ENCODE data around the gene TXK. TPM values are rescaled to one million over a fixed set of nuclear protein-coding genes. Genes with fewer than 3 reads are reported as not detected.

The TXK gene
- total and polyA plus RNA-seq, 10 of the 15 experiments (the other 5 are each of a cell fraction or from before 2014, with no cell fraction given), result 0.44 to 2.9 (median 1.4) TPM

DNA sequence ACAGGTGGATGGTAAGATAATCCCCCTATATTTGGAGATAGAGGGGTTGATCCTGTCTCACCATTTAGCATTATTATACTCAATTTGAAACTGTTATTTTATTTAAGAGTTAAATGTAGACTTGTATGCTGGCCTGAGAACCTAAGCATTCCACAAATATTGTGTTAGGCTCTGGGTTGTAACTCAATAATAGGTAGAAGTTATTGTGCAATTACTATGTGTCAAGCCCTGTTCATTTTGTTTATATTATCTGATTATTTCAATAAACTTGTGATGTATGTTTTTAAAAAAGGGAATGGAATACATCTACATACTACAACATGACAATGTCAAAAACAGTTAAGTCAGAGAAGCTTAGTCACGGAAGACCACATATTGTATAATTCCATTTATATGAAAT is 13.6 kb upstream of the TXK start (continued):
- TF ChIP-seq, protein P1, sequence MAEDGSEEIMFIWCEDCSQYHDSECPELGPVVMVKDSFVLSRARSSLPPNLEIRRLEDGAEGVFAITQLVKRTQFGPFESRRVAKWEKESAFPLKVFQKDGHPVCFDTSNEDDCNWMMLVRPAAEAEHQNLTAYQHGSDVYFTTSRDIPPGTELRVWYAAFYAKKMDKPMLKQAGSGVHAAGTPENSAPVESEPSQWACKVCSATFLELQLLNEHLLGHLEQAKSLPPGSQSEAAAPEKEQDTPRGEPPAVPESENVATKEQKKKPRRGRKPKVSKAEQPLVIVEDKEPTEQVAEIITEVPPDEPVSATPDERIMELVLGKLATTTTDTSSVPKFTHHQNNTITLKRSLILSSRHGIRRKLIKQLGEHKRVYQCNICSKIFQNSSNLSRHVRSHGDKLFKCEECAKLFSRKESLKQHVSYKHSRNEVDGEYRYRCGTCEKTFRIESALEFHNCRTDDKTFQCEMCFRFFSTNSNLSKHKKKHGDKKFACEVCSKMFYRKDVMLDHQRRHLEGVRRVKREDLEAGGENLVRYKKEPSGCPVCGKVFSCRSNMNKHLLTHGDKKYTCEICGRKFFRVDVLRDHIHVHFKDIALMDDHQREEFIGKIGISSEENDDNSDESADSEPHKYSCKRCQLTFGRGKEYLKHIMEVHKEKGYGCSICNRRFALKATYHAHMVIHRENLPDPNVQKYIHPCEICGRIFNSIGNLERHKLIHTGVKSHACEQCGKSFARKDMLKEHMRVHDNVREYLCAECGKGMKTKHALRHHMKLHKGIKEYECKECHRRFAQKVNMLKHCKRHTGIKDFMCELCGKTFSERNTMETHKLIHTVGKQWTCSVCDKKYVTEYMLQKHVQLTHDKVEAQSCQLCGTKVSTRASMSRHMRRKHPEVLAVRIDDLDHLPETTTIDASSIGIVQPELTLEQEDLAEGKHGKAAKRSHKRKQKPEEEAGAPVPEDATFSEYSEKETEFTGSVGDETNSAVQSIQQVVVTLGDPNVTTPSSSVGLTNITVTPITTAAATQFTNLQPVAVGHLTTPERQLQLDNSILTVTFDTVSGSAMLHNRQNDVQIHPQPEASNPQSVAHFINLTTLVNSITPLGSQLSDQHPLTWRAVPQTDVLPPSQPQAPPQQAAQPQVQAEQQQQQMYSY (CRISPR knock-in tag; IDR thresholded peaks at IDR 0.05), result no peak
- TF ChIP-seq CBX5 (IDR thresholded peaks at IDR 0.05; ENCODE audit: low read depth) (no peak), YY1 (IDR thresholded peaks at IDR 0.05; ENCODE audit: low read depth, low read length) (no peak), NRF1 (conservative IDR thresholded peaks at IDR 0.05; ENCODE audit: low read depth, low read length) (no peak)

DNA sequence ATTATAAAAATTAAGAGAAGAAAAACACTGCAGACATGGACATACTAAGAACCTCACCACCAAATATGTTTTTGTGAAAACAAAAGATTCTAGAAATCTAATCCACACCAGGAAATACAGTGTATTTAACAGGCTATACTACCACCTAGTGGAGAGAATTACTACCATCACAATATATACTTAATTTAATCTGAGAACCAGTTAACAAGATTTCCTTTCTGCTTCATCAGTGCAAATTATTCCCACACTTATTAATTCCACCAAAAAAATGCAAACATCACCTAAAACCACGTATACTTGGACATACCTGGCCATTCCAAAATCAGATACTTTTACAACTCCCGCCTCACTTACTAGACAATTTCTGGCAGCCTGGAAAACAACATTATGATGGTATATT is 7.0 kb upstream of the TXK start:
- Histone ChIP-seq H4K20me1 (ENCODE audit: control insufficient read depth, insufficient read depth) (no peaks in the 10 kb centered on the region), H3K9ac (ENCODE audit: control insufficient read depth, insufficient read depth, low read length) (no peak overlapping the region), H3K27ac (ENCODE audit: control insufficient read depth, insufficient read depth) (no peak overlapping the region), H2AFZ (ENCODE audit: control insufficient read depth, low read depth, low read length) (no peak overlapping the region), H3K4me2 (ENCODE audit: control insufficient read depth, insufficient read depth) (no peak overlapping the region), H3K36me3 (ENCODE audit: control insufficient read depth in 2 of 2, insufficient read depth in 2 of 2, low read length in 1 of 2) (peaks cover 9 to 44% of the 10 kb centered on the region in 2 experiments), H3K4me3 (no peak overlapping the region), H3K79me2 (ENCODE audit: control insufficient read depth, insufficient read depth, low read length) (no peaks in the 10 kb centered on the region), H3K27me3 (replicated peaks in 1 of 2; ENCODE audit: control insufficient read depth in 2 of 2, insufficient read depth in 2 of 2, low read length in 1 of 2) (no peaks in the 10 kb centered on the region), H3K9me3 (replicated peaks; ENCODE audit: control insufficient read depth, insufficient read depth, low read length) (no peaks in the 10 kb centered on the region), H3K4me1 (ENCODE audit: control insufficient read depth, insufficient read depth, low read length) (peaks cover 17% of the 10 kb centered on the region)
- peak; percentile 13 for FAIRE-seq
- ChIA-PET SMC1A (ENCODE audit: uncharacterized antibody, unreplicated experiment) (interaction anchor here (0.8 to 4.9 kb wide), 6 partner anchors 8 to 134 kb away, joined by 3 to 50 read pairs (median 8); no protein-coding TSS in a partner anchor), RAD21 (ENCODE audit: unreplicated experiment) (no interaction called here), POLR2A (no interaction called here), CTCF (interaction anchor here (0.6 to 5.5 kb wide), 5 partner anchors 12 to 134 kb away, joined by 3 to 71 read pairs (median 3); no protein-coding TSS in a partner anchor)
- intact Hi-C loops (cut with micrococcal nuclease; ENCODE audit: unreplicated experiment), result no loop called here
- ATAC-seq, result peak; percentile 75
- no peak for DNase-seq (ENCODE audit: low read depth, low spot score)
- no TSS peak for BruUV-seq (replicated peaks)
- WGBS (ENCODE audit: insufficient coverage, insufficient replicate concordance, low lambda C conversion rate, missing lambda C conversion rate), result 60% methylated on average over 2 of the region's 2 CpGs
- in situ Hi-C loops (cut with MboI), result no loop called here
- TF ChIP-seq WRNIP1 (IDR thresholded peaks at IDR 0.05; ENCODE audit: borderline replicate concordance, low read depth, low read length) (no peak), IKZF1 (conservative IDR thresholded peaks at IDR 0.05) (no peak), RAD21 (IDR thresholded peaks at IDR 0.05; ENCODE audit: insufficient read depth, low read depth, low read length) (peak; percentile 37; the same call in 1 of the 2 replicates), YBX1 (IDR thresholded peaks at IDR 0.05) (no peak), DPF2 (IDR thresholded peaks at IDR 0.05) (no peak), ZNF274 (IDR thresholded peaks at IDR 0.05; ENCODE audit: insufficient read depth, insufficient read length) (no peak), BHLHE40 (IDR thresholded peaks at IDR 0.05; ENCODE audit: borderline replicate concordance in 1 of 2, low read depth in 2 of 2, low read length in 1 of 2) (no peak), MEF2B (IDR thresholded peaks at IDR 0.05; ENCODE audit: partially characterized antibody, poor library complexity, severe bottlenecking) (no peak), TCF12 (IDR thresholded peaks at IDR 0.05; ENCODE audit: low read depth, low read length) (no peak), MXI1 (IDR thresholded peaks at IDR 0.05; ENCODE audit: low read depth, low read length) (no peak), SMC3 (IDR thresholded peaks at IDR 0.05; ENCODE audit: borderline replicate concordance, low read length) (peak; percentile 36; the same call in 1 of the 2 replicates)
- TF ChIP-seq, protein P2, sequence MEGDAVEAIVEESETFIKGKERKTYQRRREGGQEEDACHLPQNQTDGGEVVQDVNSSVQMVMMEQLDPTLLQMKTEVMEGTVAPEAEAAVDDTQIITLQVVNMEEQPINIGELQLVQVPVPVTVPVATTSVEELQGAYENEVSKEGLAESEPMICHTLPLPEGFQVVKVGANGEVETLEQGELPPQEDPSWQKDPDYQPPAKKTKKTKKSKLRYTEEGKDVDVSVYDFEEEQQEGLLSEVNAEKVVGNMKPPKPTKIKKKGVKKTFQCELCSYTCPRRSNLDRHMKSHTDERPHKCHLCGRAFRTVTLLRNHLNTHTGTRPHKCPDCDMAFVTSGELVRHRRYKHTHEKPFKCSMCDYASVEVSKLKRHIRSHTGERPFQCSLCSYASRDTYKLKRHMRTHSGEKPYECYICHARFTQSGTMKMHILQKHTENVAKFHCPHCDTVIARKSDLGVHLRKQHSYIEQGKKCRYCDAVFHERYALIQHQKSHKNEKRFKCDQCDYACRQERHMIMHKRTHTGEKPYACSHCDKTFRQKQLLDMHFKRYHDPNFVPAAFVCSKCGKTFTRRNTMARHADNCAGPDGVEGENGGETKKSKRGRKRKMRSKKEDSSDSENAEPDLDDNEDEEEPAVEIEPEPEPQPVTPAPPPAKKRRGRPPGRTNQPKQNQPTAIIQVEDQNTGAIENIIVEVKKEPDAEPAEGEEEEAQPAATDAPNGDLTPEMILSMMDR (IDR thresholded peaks at IDR 0.05 in 2 of 3, conservative IDR thresholded peaks at IDR 0.05 in 1 of 3; ENCODE audit: control insufficient read depth in 2 of 3, extremely low read depth in 1 of 3, insufficient read depth in 1 of 3, low read depth in 3 of 3, low read length in 3 of 3), result peak; percentile 21 to 55 (median 49); a peak in 4 of 6 replicates
- TF ChIP-seq, protein P3, sequence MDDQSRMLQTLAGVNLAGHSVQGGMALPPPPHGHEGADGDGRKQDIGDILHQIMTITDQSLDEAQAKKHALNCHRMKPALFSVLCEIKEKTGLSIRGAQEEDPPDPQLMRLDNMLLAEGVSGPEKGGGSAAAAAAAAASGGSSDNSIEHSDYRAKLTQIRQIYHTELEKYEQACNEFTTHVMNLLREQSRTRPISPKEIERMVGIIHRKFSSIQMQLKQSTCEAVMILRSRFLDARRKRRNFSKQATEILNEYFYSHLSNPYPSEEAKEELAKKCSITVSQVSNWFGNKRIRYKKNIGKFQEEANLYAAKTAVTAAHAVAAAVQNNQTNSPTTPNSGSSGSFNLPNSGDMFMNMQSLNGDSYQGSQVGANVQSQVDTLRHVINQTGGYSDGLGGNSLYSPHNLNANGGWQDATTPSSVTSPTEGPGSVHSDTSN (IDR thresholded peaks at IDR 0.05; ENCODE audit: insufficient replicate concordance, low read depth, low read length), result no peak

Measured in GM12878 (cell line).